GM12874 (cell line): ENCODE results near the gene MATN1.

Source experiments
- CTCF ChIP-seq: IDR thresholded peaks from 2 replicates; pipeline ENCODE4 v1.5.1; 2011; ENCODE audit warnings: low read depth, mild to moderate bottlenecking, control low read depth, low read length, moderate library complexity; ENCODE audit not compliant: insufficient read depth

MATN1 gene

GRCh38 chr1:30686236-30686935, 37.0 kb downstream of the MATN1 start:
- TF ChIP-seq CTCF = no peak

DNA sequence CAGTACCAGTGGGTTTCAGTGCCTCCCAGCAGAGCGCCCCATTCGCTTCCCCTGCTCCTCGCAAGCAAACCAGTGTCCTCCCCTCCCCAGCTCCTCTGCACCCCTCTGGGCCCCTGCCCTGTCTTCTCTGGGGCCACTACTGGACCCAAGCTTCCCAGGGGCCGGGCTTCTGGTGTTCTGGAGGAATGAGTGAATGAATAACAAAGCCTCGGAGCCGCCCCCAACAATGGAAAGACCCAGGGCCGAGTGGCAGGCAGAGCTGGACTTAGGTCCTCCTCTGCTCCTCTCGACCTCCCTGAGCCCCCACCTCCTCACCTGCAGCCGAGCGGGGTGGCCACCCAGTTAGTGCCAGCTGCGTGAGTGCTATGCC, 37.6 kb downstream of the MATN1 start:
- no peak for TF ChIP-seq CTCF

- no peak for TF ChIP-seq CTCF
These were observed 38.2 kb downstream of the MATN1 start for GRCh38 chr1:30684881-30685795.

DNA sequence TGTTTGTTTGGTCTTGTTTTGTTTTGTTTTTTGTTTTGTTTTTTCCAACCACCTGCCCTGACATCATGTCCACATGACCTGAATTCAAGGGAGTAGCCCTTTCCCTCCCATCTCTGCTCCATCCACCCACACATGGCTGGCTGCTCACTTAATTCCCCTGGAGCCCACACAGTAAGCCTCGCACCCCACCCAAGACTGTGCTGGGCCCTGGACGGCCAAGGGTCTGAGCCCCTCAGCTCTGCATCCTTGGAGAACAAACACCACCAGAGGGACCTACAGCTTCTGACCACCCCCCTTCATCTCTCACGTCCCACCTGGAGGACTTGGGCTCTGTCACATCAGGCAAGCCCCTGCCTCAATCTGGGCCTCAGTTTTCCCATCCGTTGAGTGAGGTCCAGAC, 39.1 kb downstream of the MATN1 start:
- no peak for TF ChIP-seq CTCF

DNA sequence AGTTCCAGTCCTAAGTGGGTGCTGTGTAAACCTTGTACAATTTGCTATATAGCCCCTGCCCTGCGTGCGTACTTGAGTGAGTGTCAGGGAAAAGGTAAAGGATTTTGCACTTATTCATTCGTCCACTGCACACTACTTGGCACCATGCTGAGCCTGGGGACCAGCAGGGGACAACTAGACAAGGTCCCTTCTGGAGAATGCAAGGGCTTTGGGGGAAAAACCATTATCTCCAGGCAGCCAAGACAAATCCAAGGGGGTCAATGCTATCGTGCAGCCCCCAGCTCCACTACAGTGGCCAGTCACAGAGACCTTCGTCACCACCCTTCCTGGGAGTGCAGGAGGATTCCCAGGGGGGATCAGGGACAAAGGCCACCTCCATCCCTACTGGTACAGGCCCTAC, 39.7 kb downstream of the MATN1 start:
- TF ChIP-seq CTCF = no peak

DNA sequence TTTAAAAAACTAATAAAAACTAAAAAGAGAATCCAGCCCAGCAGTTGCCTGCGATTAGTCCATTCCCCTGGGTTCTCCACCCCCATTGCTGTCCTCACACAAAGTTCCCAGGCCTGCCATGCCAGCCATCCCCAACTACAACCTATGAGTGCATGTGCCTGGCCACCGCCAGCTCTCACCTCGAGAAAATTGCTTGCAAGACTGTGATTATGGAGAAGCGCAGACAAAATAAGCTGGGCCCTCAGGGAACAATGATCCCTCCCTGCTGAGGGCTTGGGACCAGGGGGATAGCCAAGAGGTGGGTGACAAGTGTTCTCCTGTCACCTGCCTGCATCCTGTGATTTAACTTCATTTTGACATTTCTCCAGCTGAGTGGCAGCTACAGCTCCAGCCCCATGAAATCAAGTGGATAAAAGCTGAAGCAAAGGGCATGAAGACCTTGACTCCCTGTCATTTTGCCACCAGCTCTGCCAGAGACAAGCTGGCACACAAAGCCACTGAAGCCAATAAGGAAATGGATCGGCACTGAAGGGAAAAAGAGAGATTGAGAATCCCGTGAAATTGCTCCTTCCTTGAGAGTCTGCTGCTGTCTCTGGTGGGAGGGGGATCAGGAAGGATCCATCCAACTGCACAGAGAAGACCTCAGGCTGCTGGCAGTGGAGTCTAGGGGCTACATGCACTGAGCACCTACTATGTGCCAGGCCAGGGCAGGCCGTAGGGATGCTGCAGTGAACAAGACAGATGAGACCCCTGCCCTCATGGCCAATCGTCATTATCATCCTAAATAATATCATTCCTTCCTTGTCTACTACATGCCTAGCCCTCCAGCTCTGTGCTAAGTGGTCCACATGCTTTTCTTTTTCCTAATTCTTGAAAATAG, 40.7 kb downstream of the MATN1 start:
- TF ChIP-seq CTCF = no peak

GRCh38 chr1:30681782-30682181, 41.6 kb downstream of the MATN1 start:
- TF ChIP-seq CTCF = no peak
